GM18519 (cell line): ENCODE measurements around the gene SLC25A22.

Experiments used
- ATAC-seq: cut with Tn5 transposase; IDR thresholded peaks from one replicate; pipeline ENCODE4 v1.9.1; 2021; ENCODE audit warnings: mild to moderate bottlenecking, moderate library complexity; ENCODE audit not compliant: unreplicated experiment, low FRiP score

The SLC25A22 gene

GRCh38 chr11:824292-824880, 26.3 kb upstream of the SLC25A22 start:
- ATAC-seq, result no peak

GRCh38 chr11:823441-824291, 25.6 kb upstream of the SLC25A22 start:
- no peak for ATAC-seq

GRCh38 chr11:821512-822371, 23.7 kb upstream of the SLC25A22 start:
- no peak for ATAC-seq

GRCh38 chr11:820655-821511, 22.8 kb upstream of the SLC25A22 start:
- ATAC-seq, result no peak

- ATAC-seq, result peak; percentile 28
Measured at GRCh38 chr11:819943-820649, 22.0 kb upstream of the SLC25A22 start.

GRCh38 chr11:819129-819931, 21.2 kb upstream of the SLC25A22 start:
- ATAC-seq, result peak; percentile 34

- no peak for ATAC-seq
Measured at GRCh38 chr11:818396-819128, 20.5 kb upstream of the SLC25A22 start, which contains the start of gene PNPLA2. TSS of gene PNPLA2 (plus strand) at chr11:818914. CDS start at chr11:819719, 805 bp downstream.

- no peak for ATAC-seq
Measured at GRCh38 chr11:816433-816779, 18.3 kb upstream of the SLC25A22 start.

- no peak for ATAC-seq
Measured at GRCh38 chr11:815675-816432, 17.8 kb upstream of the SLC25A22 start.

- ATAC-seq, result no peak
Measured at GRCh38 chr11:813456-814096, 15.5 kb upstream of the SLC25A22 start.

GRCh38 chr11:813072-813455, 15.0 kb upstream of the SLC25A22 start:
- ATAC-seq, result no peak

GRCh38 chr11:812390-812789, 14.3 kb upstream of the SLC25A22 start:
- no peak for ATAC-seq

- no peak for ATAC-seq
Measured at GRCh38 chr11:811446-812245, 13.6 kb upstream of the SLC25A22 start.

GRCh38 chr11:810040-810567, 12.0 kb upstream of the SLC25A22 start:
- no peak for ATAC-seq

GRCh38 chr11:809287-810039, 11.4 kb upstream of the SLC25A22 start, which contains the start of gene RPLP2:
TSS of gene RPLP2 (plus strand) at chr11:809967. CDS start at chr11:810235, 268 bp downstream.
- peak; percentile 45 for ATAC-seq
